Measurements from ENCODE around the gene EEF2K.

GRCh38 chr16:22210854-22211253 lies 4.8 kb downstream of the EEF2K start:
- TF ChIP-seq RAD21 (IDR thresholded peaks at IDR 0.05; ENCODE audit: low read depth) (no peak), POLR2A (IDR thresholded peaks at IDR 0.05; ENCODE audit: borderline replicate concordance, extremely low read depth, insufficient read depth, insufficient read length) (no peak), ZNF274 (IDR thresholded peaks at IDR 0.05; ENCODE audit: low read depth, low read length) (no peak), REST (IDR thresholded peaks at IDR 0.05; ENCODE audit: low read depth) (no peak), EZH2 (IDR thresholded peaks at IDR 0.05) (no peak)
